ENCODE results near the gene PCDHB3.
"Not testable (repeated sequence)": the region's sequence is repeated elsewhere in the genome, so short reads cannot be mapped to it uniquely, and the experiment has no call there.

PCDHB3 gene

GRCh38 chr5:141100243-141100805 is at the start of gene PCDHB3:
PCDHB3 (plus strand) TSS chr5:141100473; CDS start chr5:141100650, 177 bp downstream.
- H3K4me1 ChIP-seq (ENCODE audit: control insufficient read depth in 1 of 2, insufficient read depth in 2 of 2, low read length in 2 of 2), result no peaks in the 10 kb centered on the region
- peaks cover 18 to 39% of the 10 kb centered on the region in 2 donors for H3K9me3 ChIP-seq (ENCODE audit: control insufficient read depth in 1 of 2, low read length in 2 of 2)
- H3K36me3 ChIP-seq (ENCODE audit: control insufficient read depth in 1 of 2, insufficient read depth in 2 of 2, low read length in 2 of 2), result no peaks in the 10 kb centered on the region
- H3K27me3 ChIP-seq (ENCODE audit: low read depth, low read length), result no peaks in the 10 kb centered on the region
- H3K27ac ChIP-seq (ENCODE audit: low read length), result no peak within 1 kb of the TSS
- H3K4me3 ChIP-seq (ENCODE audit: low read depth in 1 of 2, low read length in 2 of 2), result peak within 1 kb of the TSS; percentile 47 to 57

- Histone ChIP-seq H3K4me1 (ENCODE audit: control insufficient read depth in 1 of 2, insufficient read depth in 2 of 2, low read length in 2 of 2) (peaks cover 0 to 6% of the 10 kb centered on the region in 2 donors), H3K27me3 (ENCODE audit: low read depth, low read length) (no peaks in the 10 kb centered on the region), H3K36me3 (ENCODE audit: control insufficient read depth in 1 of 2, insufficient read depth in 2 of 2, low read length in 2 of 2) (no peaks in the 10 kb centered on the region), H3K4me3 (ENCODE audit: low read depth in 1 of 2, low read length in 2 of 2) (peak within 1 kb of the TSS; percentile 67 to 95), H3K27ac (ENCODE audit: low read length) (no peak within 1 kb of the TSS), H3K9me3 (ENCODE audit: control insufficient read depth in 1 of 2, low read length in 2 of 2) (no peaks in the 10 kb centered on the region)
These were observed 49.4 kb upstream of the PCDHB3 start, which contains the start of gene PCDHB1 for GRCh38 chr5:141050622-141051520. PCDHB1 (plus strand) TSS chr5:141051374; CDS start chr5:141051471, 97 bp downstream.

DNA sequence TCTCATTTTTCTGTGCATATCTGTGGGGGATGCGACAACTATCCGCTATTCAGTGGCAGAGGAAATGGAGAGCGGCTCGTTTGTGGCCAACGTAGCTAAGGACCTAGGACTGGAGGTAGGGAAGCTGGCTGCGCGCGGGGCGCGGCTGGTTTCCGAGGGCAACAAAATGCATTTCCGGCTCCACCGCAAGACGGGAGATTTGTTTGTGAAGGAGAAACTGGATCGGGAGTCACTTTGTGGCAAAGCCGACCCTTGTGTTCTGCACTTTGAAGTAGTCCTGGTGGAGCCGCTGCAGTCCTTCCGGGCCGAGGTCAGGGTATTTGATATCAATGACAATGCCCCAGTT is 48.8 kb upstream of the PCDHB3 start:
- Histone ChIP-seq H3K36me3 (ENCODE audit: control insufficient read depth in 1 of 2, insufficient read depth in 2 of 2, low read length in 2 of 2) (no peaks in the 10 kb centered on the region), H3K27ac (ENCODE audit: low read length) (no peak overlapping the region), H3K27me3 (ENCODE audit: low read depth, low read length) (no peaks in the 10 kb centered on the region), H3K9me3 (ENCODE audit: control insufficient read depth in 1 of 2, low read length in 2 of 2) (no peaks in the 10 kb centered on the region), H3K4me3 (ENCODE audit: low read depth in 1 of 2, low read length in 2 of 2) (peak overlapping the region; percentile 67 to 95), H3K4me1 (ENCODE audit: control insufficient read depth in 1 of 2, insufficient read depth in 2 of 2, low read length in 2 of 2) (peaks cover 0 to 6% of the 10 kb centered on the region in 2 donors)

DNA sequence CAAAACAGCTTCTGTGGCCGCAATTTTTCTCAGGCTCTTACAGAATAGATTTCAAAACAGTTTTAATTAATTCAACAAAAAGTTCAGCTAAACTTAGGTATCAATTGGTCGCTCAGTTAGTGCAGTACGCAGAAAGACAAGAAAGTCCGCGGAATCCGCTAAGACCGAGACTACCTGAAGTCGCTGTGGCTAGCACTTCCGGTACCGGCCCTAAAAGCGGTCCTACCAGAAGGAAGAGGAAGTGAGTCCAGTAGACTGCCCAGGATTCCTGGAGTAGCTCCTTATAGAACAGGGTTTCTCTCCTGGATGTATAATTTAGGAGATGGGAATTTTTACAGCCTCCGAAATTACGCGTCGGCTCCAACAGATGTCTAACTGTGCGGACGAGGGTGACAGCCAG is 22.4 kb upstream of the PCDHB3 start:
- Histone ChIP-seq H3K36me3 (ENCODE audit: control insufficient read depth in 1 of 2, insufficient read depth in 2 of 2, low read length in 2 of 2) (no peaks in the 10 kb centered on the region), H3K4me3 (ENCODE audit: low read depth in 1 of 2, low read length in 2 of 2) (peak overlapping the region in 1 of 2 donors; percentile 36), H3K27me3 (ENCODE audit: low read depth, low read length) (no peaks in the 10 kb centered on the region), H3K4me1 (ENCODE audit: control insufficient read depth in 1 of 2, insufficient read depth in 2 of 2, low read length in 2 of 2) (no peaks in the 10 kb centered on the region), H3K27ac (ENCODE audit: low read length) (no peak overlapping the region), H3K9me3 (ENCODE audit: control insufficient read depth in 1 of 2, low read length in 2 of 2) (peaks cover 4 to 10% of the 10 kb centered on the region in 2 donors)

DNA sequence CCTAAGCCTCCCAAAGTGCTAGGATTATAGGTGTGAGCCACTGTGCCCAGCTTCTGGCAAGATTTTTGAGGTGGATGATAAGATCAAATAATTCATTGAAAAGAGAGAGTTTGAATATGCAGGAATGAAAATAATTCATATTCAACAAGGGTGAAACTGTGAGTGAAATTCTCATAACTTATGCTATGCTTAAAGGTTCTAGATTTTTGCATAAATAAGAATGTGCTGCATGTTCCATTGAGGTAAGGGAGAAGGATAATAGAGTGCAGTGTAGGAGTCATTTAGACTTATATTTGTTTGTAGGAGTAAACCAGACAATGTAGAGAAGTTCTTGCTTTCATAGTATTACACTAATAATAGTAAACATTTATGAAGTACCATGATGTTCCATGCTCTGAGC is 18.0 kb upstream of the PCDHB3 start:
- no peaks in the 10 kb centered on the region for H3K4me1 ChIP-seq (ENCODE audit: control insufficient read depth in 1 of 2, insufficient read depth in 2 of 2, low read length in 2 of 2)
- no peak overlapping the region for H3K4me3 ChIP-seq (ENCODE audit: low read depth in 1 of 2, low read length in 2 of 2)
- no peaks in the 10 kb centered on the region for H3K36me3 ChIP-seq (ENCODE audit: control insufficient read depth in 1 of 2, insufficient read depth in 2 of 2, low read length in 2 of 2)
- no peaks in the 10 kb centered on the region for H3K27me3 ChIP-seq (ENCODE audit: low read depth, low read length)
- no peak overlapping the region for H3K27ac ChIP-seq (ENCODE audit: low read length)
- H3K9me3 ChIP-seq (ENCODE audit: control insufficient read depth in 1 of 2, low read length in 2 of 2), result peaks cover 4 to 8% of the 10 kb centered on the region in 2 donors

- Histone ChIP-seq H3K36me3 (ENCODE audit: control insufficient read depth in 1 of 2, insufficient read depth in 2 of 2, low read length in 2 of 2) (no peaks in the 10 kb centered on the region), H3K27ac (ENCODE audit: low read length) (no peak overlapping the region), H3K4me1 (ENCODE audit: control insufficient read depth in 1 of 2, insufficient read depth in 2 of 2, low read length in 2 of 2) (no peaks in the 10 kb centered on the region), H3K4me3 (ENCODE audit: low read depth in 1 of 2, low read length in 2 of 2) (peak overlapping the region; percentile 58 to 60), H3K27me3 (ENCODE audit: low read depth, low read length) (no peaks in the 10 kb centered on the region), H3K9me3 (ENCODE audit: control insufficient read depth in 1 of 2, low read length in 2 of 2) (peaks cover 7 to 20% of the 10 kb centered on the region in 2 donors)
These were observed 15.7 kb upstream of the PCDHB3 start for GRCh38 chr5:141084487-141084989.

DNA sequence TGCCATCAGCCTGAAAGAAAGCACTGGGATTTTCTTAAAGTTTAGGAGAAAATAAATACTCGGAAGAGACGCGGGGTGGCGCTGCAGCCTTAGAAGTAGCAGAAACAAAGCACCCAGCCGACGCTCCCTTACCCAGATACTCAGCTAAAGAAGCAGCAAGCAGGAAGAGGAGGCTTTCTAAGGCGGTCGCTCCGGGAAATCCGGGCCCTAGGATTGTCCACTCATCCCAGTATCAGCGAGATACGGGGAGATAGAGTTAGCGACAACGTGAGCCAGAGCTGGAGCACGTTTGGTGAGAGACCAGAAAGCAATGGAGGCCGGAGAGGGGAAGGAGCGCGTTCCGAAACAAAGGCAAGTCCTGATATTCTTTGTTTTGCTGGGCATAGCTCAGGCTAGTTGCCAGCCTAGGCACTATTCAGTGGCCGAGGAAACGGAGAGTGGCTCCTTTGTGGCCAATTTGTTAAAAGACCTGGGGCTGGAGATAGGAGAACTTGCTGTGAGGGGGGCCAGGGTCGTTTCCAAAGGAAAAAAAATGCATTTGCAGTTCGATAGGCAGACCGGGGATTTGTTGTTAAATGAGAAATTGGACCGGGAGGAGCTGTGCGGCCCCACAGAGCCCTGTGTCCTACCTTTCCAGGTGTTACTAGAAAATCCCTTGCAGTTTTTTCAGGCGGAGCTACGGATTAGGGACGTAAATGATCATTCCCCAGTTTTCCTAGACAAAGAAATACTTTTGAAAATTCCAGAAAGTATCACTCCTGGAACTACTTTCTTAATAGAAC is 5.6 kb upstream of the PCDHB3 start, which contains the start of gene PCDHB2:
PCDHB2 (plus strand) TSS at position 135 of the 782 bp plus-strand sequence; CDS start at position 311, 176 bp downstream.
- Histone ChIP-seq H3K9me3 (ENCODE audit: control insufficient read depth in 1 of 2, low read length in 2 of 2) (peaks cover 13 to 47% of the 10 kb centered on the region in 2 donors), H3K36me3 (ENCODE audit: control insufficient read depth in 1 of 2, insufficient read depth in 2 of 2, low read length in 2 of 2) (no peaks in the 10 kb centered on the region), H3K27ac (ENCODE audit: low read length) (no peak within 1 kb of the TSS), H3K4me1 (ENCODE audit: control insufficient read depth in 1 of 2, insufficient read depth in 2 of 2, low read length in 2 of 2) (no peaks in the 10 kb centered on the region), H3K27me3 (ENCODE audit: low read depth, low read length) (no peaks in the 10 kb centered on the region), H3K4me3 (ENCODE audit: low read depth in 1 of 2, low read length in 2 of 2) (peak within 1 kb of the TSS; percentile 32 to 34)

DNA sequence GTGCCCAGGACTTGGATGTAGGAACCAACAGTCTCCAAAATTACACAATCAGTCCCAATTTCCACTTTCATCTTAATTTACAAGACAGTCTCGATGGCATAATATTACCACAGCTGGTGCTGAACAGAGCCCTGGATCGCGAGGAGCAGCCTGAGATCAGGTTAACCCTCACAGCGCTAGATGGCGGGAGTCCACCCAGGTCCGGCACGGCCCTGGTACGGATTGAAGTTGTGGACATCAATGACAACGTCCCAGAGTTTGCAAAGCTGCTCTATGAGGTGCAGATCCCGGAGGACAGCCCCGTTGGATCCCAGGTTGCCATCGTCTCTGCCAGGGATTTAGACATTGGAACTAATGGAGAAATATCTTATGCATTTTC is 5.0 kb upstream of the PCDHB3 start:
- Histone ChIP-seq H3K27ac (ENCODE audit: low read length) (no peak overlapping the region), H3K4me1 (ENCODE audit: control insufficient read depth in 1 of 2, insufficient read depth in 2 of 2, low read length in 2 of 2) (no peaks in the 10 kb centered on the region), H3K9me3 (ENCODE audit: control insufficient read depth in 1 of 2, low read length in 2 of 2) (peaks cover 17 to 47% of the 10 kb centered on the region in 2 donors), H3K36me3 (ENCODE audit: control insufficient read depth in 1 of 2, insufficient read depth in 2 of 2, low read length in 2 of 2) (no peaks in the 10 kb centered on the region), H3K4me3 (ENCODE audit: low read depth in 1 of 2, low read length in 2 of 2) (peak overlapping the region in 1 of 2 donors; percentile 34), H3K27me3 (ENCODE audit: low read depth, low read length) (no peaks in the 10 kb centered on the region)

DNA sequence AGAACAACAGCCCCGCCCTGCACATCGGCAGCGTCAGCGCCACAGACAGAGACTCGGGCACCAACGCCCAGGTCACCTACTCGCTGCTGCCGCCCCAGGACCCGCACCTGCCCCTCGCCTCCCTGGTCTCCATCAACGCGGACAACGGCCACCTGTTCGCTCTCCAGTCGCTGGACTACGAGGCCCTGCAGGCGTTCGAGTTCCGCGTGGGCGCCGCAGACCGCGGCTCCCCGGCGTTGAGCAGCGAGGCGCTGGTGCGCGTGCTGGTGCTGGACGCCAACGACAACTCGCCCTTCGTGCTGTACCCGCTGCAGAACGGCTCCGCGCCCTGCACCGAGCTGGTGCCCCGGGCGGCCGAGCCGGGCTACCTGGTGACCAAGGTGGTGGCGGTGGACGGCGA is 4.1 kb upstream of the PCDHB3 start:
- Histone ChIP-seq H3K9me3 (ENCODE audit: control insufficient read depth in 1 of 2, low read length in 2 of 2) (peaks cover 12 to 54% of the 10 kb centered on the region in 2 donors), H3K4me3 (ENCODE audit: low read depth in 1 of 2, low read length in 2 of 2) (peak overlapping the region in 1 of 2 donors; percentile 34)
- not testable (repeated sequence) for H3K36me3 ChIP-seq (ENCODE audit: control insufficient read depth in 1 of 2, insufficient read depth in 2 of 2, low read length in 2 of 2); H3K27me3 ChIP-seq (ENCODE audit: low read depth, low read length); H3K27ac ChIP-seq (ENCODE audit: low read length); H3K4me1 ChIP-seq (ENCODE audit: control insufficient read depth in 1 of 2, insufficient read depth in 2 of 2, low read length in 2 of 2)

DNA sequence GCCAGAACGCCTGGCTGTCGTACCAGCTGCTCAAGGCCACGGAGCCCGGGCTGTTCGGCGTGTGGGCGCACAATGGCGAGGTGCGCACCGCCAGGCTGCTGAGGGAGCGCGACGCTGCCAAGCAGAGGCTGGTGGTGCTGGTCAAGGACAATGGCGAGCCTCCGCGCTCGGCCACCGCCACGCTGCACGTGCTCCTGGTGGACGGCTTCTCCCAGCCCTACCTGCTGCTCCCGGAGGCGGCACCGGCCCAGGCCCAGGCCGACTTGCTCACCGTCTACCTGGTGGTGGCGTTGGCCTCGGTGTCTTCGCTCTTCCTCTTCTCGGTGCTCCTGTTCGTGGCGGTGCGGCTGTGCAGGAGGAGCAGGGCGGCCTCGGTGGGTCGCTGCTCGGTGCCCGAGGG is 3.7 kb upstream of the PCDHB3 start:
- H3K4me1 ChIP-seq (ENCODE audit: control insufficient read depth in 1 of 2, insufficient read depth in 2 of 2, low read length in 2 of 2); H3K27ac ChIP-seq (ENCODE audit: low read length); H3K27me3 ChIP-seq (ENCODE audit: low read depth, low read length); H3K36me3 ChIP-seq (ENCODE audit: control insufficient read depth in 1 of 2, insufficient read depth in 2 of 2, low read length in 2 of 2): not testable (repeated sequence)
- Histone ChIP-seq H3K9me3 (ENCODE audit: control insufficient read depth in 1 of 2, low read length in 2 of 2) (peaks cover 15 to 58% of the 10 kb centered on the region in 2 donors), H3K4me3 (ENCODE audit: low read depth in 1 of 2, low read length in 2 of 2) (peak overlapping the region in 1 of 2 donors; percentile 34)

- no peaks in the 10 kb centered on the region for H3K4me1 ChIP-seq (ENCODE audit: control insufficient read depth in 1 of 2, insufficient read depth in 2 of 2, low read length in 2 of 2)
- H3K4me3 ChIP-seq (ENCODE audit: low read depth in 1 of 2, low read length in 2 of 2), result peak overlapping the region; percentile 47 to 57
- H3K36me3 ChIP-seq (ENCODE audit: control insufficient read depth in 1 of 2, insufficient read depth in 2 of 2, low read length in 2 of 2), result no peaks in the 10 kb centered on the region
- H3K9me3 ChIP-seq (ENCODE audit: control insufficient read depth in 1 of 2, low read length in 2 of 2), result peaks cover 15 to 33% of the 10 kb centered on the region in 2 donors
- no peaks in the 10 kb centered on the region for H3K27me3 ChIP-seq (ENCODE audit: low read depth, low read length)
- H3K27ac ChIP-seq (ENCODE audit: low read length), result no peak overlapping the region
These were observed 786 bp downstream of the PCDHB3 start for GRCh38 chr5:141101059-141101458.
